ENCODE measurements around the gene VPS51. TPM values are rescaled to one million over a fixed set of nuclear protein-coding genes. Genes with fewer than 3 reads are reported as not detected.

The VPS51 gene
- total RNA-seq, 1 experiment from 2014 or later = 123 TPM

DNA sequence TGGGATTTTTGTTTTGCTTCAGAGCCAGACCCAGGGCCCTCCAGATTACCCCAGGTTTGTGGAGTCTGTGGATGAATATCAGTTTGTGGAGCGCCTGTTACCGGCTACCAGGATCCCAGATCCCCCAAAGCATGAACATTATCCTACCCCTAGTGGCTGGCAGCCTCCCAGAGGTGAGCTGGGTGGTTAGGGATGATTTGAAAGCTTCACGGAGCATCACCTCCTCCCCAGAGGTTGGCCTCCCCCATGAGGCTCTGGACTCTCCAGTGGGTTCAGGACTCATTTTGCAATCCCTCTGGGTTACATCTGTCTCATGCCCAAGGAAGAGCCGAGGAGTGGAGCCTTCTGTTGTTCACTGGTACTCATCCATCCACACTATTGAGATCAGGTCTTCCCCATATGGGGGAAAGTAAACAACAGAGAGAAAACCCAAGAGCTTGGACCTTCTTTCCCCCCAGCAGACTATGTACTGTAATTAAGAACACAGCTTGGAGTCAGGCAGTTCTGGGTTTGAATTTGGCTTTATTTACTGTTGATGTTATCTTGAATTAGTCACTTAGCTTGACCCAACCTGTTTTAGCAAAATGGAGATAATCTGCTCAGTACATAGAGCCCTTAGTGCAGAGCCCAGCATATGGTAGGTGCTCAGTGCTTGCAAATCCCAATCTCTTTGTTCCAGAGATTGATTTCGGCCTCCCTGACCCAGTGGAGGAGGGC is 28.6 kb downstream of the VPS51 start:
- TF ChIP-seq, protein P1, sequence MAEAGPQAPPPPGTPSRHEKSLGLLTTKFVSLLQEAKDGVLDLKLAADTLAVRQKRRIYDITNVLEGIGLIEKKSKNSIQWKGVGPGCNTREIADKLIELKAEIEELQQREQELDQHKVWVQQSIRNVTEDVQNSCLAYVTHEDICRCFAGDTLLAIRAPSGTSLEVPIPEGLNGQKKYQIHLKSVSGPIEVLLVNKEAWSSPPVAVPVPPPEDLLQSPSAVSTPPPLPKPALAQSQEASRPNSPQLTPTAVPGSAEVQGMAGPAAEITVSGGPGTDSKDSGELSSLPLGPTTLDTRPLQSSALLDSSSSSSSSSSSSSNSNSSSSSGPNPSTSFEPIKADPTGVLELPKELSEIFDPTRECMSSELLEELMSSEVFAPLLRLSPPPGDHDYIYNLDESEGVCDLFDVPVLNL (CRISPR knock-in tag; IDR thresholded peaks at IDR 0.05; ENCODE audit: borderline replicate concordance, low read depth) = no peak
- TF ChIP-seq TCF7 (CRISPR knock-in tag; IDR thresholded peaks at IDR 0.05; ENCODE audit: low read depth) (no peak), PRRX2 (CRISPR knock-in tag; IDR thresholded peaks at IDR 0.05) (no peak), KAT7 (CRISPR knock-in tag; IDR thresholded peaks at IDR 0.05; ENCODE audit: borderline replicate concordance) (no peak), ZNF121 (CRISPR knock-in tag; IDR thresholded peaks at IDR 0.05) (no peak), JUN (CRISPR knock-in tag; IDR thresholded peaks at IDR 0.05) (no peak)
- TF ChIP-seq, protein P2, sequence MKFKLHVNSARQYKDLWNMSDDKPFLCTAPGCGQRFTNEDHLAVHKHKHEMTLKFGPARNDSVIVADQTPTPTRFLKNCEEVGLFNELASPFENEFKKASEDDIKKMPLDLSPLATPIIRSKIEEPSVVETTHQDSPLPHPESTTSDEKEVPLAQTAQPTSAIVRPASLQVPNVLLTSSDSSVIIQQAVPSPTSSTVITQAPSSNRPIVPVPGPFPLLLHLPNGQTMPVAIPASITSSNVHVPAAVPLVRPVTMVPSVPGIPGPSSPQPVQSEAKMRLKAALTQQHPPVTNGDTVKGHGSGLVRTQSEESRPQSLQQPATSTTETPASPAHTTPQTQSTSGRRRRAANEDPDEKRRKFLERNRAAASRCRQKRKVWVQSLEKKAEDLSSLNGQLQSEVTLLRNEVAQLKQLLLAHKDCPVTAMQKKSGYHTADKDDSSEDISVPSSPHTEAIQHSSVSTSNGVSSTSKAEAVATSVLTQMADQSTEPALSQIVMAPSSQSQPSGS (CRISPR knock-in tag; IDR thresholded peaks at IDR 0.05; ENCODE audit: borderline replicate concordance, low read depth) = no peak
- TF ChIP-seq, protein P3, sequence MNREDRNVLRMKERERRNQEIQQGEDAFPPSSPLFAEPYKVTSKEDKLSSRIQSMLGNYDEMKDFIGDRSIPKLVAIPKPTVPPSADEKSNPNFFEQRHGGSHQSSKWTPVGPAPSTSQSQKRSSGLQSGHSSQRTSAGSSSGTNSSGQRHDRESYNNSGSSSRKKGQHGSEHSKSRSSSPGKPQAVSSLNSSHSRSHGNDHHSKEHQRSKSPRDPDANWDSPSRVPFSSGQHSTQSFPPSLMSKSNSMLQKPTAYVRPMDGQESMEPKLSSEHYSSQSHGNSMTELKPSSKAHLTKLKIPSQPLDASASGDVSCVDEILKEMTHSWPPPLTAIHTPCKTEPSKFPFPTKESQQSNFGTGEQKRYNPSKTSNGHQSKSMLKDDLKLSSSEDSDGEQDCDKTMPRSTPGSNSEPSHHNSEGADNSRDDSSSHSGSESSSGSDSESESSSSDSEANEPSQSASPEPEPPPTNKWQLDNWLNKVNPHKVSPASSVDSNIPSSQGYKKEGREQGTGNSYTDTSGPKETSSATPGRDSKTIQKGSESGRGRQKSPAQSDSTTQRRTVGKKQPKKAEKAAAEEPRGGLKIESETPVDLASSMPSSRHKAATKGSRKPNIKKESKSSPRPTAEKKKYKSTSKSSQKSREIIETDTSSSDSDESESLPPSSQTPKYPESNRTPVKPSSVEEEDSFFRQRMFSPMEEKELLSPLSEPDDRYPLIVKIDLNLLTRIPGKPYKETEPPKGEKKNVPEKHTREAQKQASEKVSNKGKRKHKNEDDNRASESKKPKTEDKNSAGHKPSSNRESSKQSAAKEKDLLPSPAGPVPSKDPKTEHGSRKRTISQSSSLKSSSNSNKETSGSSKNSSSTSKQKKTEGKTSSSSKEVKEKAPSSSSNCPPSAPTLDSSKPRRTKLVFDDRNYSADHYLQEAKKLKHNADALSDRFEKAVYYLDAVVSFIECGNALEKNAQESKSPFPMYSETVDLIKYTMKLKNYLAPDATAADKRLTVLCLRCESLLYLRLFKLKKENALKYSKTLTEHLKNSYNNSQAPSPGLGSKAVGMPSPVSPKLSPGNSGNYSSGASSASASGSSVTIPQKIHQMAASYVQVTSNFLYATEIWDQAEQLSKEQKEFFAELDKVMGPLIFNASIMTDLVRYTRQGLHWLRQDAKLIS (CRISPR knock-in tag; IDR thresholded peaks at IDR 0.05; ENCODE audit: borderline replicate concordance) = no peak
- TF ChIP-seq, protein P4, sequence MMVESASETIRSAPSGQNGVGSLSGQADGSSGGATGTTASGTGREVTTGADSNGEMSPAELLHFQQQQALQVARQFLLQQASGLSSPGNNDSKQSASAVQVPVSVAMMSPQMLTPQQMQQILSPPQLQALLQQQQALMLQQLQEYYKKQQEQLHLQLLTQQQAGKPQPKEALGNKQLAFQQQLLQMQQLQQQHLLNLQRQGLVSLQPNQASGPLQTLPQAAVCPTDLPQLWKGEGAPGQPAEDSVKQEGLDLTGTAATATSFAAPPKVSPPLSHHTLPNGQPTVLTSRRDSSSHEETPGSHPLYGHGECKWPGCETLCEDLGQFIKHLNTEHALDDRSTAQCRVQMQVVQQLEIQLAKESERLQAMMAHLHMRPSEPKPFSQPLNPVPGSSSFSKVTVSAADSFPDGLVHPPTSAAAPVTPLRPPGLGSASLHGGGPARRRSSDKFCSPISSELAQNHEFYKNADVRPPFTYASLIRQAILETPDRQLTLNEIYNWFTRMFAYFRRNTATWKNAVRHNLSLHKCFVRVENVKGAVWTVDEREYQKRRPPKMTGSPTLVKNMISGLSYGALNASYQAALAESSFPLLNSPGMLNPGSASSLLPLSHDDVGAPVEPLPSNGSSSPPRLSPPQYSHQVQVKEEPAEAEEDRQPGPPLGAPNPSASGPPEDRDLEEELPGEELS (CRISPR knock-in tag; IDR thresholded peaks at IDR 0.05) = no peak
- TF ChIP-seq, protein P5, sequence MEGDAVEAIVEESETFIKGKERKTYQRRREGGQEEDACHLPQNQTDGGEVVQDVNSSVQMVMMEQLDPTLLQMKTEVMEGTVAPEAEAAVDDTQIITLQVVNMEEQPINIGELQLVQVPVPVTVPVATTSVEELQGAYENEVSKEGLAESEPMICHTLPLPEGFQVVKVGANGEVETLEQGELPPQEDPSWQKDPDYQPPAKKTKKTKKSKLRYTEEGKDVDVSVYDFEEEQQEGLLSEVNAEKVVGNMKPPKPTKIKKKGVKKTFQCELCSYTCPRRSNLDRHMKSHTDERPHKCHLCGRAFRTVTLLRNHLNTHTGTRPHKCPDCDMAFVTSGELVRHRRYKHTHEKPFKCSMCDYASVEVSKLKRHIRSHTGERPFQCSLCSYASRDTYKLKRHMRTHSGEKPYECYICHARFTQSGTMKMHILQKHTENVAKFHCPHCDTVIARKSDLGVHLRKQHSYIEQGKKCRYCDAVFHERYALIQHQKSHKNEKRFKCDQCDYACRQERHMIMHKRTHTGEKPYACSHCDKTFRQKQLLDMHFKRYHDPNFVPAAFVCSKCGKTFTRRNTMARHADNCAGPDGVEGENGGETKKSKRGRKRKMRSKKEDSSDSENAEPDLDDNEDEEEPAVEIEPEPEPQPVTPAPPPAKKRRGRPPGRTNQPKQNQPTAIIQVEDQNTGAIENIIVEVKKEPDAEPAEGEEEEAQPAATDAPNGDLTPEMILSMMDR (IDR thresholded peaks at IDR 0.05) = no peak
- H3K36me3 Mint-ChIP-seq = peaks cover 45% of the 10 kb centered on the region
- ChIA-PET POLR2A (no interaction called here), CTCF (interaction anchor here (0.6 to 2.2 kb wide), 3 partner anchors 11 to 207 kb away, joined by 3 to 7 read pairs (median 3); no protein-coding TSS in a partner anchor)
- peaks cover 14% of the 10 kb centered on the region for H3K4me1 Mint-ChIP-seq
- peak overlapping the region; percentile 7; the same call in 1 of the 2 replicates for H3K4me3 Mint-ChIP-seq
- DNase-seq (ENCODE audit: low spot score) (no peak), ATAC-seq (no peak)
- H3K9me3 Mint-ChIP-seq = no peaks in the 10 kb centered on the region
- H3K27ac Mint-ChIP-seq = 0 out of 2 replicates have a peak overlapping the region, but pooled peaks have one; percentile 3
- no peaks in the 10 kb centered on the region for H3K27me3 Mint-ChIP-seq (ENCODE audit: low read depth)

DNA sequence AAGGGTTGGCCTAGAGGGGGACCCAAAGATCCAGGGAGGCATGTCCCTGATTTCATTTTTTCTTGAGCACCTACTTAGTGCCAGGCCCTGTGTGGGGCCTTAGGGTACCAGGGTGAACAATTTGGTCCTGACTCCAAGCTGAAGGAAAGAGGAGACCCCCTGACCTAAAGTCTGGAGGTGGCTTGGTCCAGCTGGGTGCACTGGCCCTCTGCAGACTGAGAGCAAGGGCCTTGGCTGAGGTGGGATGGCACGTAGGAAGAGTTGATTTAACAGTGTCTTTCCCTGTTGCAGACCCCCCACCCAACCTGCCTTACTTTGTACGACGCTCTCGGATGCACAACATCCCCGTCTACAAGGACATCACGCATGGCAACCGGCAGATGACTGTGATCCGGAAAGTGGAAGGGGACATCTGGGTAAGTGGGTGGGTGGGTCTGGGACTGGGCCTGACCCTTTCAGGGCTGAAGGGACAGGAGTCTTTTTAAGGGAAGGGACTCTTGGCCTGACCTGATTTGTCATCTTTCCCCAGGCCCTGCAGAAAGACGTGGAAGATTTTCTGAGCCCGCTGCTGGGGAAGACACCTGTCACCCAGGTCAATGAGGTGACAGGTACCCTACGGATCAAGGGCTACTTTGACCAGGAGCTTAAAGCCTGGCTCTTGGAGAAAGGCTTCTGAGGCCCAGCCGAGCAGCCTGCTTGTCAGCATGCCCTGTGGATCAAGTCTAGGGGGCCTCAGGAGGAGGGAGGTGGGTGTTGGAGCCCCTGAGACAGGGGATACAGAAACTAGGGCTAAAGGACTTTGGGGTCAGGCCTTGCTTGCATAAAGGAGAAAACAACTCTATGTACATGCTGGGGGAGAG is 29.4 kb downstream of the VPS51 start:
- ChIA-PET POLR2A (no interaction called here), CTCF (interaction anchor here (2.2 kb wide), 1 partner anchor 12 kb away, joined by 7 read pairs; no protein-coding TSS in a partner anchor)
- no peaks in the 10 kb centered on the region for H3K9me3 Mint-ChIP-seq
- H3K4me1 Mint-ChIP-seq = peaks cover 14% of the 10 kb centered on the region
- DNase-seq (ENCODE audit: low spot score) (no peak), ATAC-seq (no peak)
- H3K27me3 Mint-ChIP-seq (ENCODE audit: low read depth) = no peaks in the 10 kb centered on the region
- no peak overlapping the region for H3K27ac Mint-ChIP-seq
- peaks cover 38% of the 10 kb centered on the region for H3K36me3 Mint-ChIP-seq
- no peak overlapping the region for H3K4me3 Mint-ChIP-seq
- TF ChIP-seq, protein P6, sequence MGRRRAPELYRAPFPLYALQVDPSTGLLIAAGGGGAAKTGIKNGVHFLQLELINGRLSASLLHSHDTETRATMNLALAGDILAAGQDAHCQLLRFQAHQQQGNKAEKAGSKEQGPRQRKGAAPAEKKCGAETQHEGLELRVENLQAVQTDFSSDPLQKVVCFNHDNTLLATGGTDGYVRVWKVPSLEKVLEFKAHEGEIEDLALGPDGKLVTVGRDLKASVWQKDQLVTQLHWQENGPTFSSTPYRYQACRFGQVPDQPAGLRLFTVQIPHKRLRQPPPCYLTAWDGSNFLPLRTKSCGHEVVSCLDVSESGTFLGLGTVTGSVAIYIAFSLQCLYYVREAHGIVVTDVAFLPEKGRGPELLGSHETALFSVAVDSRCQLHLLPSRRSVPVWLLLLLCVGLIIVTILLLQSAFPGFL (CRISPR knock-in tag; IDR thresholded peaks at IDR 0.05; ENCODE audit: borderline replicate concordance) = no peak
- TF ChIP-seq ZBTB21 (CRISPR knock-in tag; IDR thresholded peaks at IDR 0.05; ENCODE audit: borderline replicate concordance) (no peak), SMAD3 (CRISPR knock-in tag; IDR thresholded peaks at IDR 0.05; ENCODE audit: borderline replicate concordance) (no peak), GABPB1 (CRISPR knock-in tag; IDR thresholded peaks at IDR 0.05) (no peak), SMAD4 (CRISPR knock-in tag; IDR thresholded peaks at IDR 0.05) (no peak), SP1 (CRISPR knock-in tag; conservative IDR thresholded peaks at IDR 0.05) (no peak)
- TF ChIP-seq, protein P7, sequence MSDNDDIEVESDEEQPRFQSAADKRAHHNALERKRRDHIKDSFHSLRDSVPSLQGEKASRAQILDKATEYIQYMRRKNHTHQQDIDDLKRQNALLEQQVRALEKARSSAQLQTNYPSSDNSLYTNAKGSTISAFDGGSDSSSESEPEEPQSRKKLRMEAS (CRISPR knock-in tag; IDR thresholded peaks at IDR 0.05) = no peak
- TF ChIP-seq, protein P8, sequence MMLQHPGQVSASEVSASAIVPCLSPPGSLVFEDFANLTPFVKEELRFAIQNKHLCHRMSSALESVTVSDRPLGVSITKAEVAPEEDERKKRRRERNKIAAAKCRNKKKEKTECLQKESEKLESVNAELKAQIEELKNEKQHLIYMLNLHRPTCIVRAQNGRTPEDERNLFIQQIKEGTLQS (CRISPR knock-in tag; conservative IDR thresholded peaks at IDR 0.05) = no peak
